HEK293 (cell line): Measurements from ENCODE around the gene CIC.
A peak's percentile ranks its signal among the peaks of the same experiment; 100 is the strongest.

Source experiments
- CTCF ChIA-PET: fragments of 350-600 bp; formaldehyde crosslinking; extraction: SDS; loops from one replicate; lab custom pipeline; 2021; ENCODE audit warnings: antibody characterized with exemption; lab: Yijun Ruan, JAX
- POLR2A ChIA-PET: fragments of 300-600 bp; formaldehyde crosslinking; extraction: SDS; loops from one replicate; lab custom pipeline; 2020; ENCODE audit warnings: antibody characterized with exemption, inconsistent platforms; lab: Yijun Ruan, JAX
- H3K27ac ChIP-seq: fragments of 200-500 bp; sonication (Bioruptor generic); 2 replicates; pipeline ENCODE4 v1.5.1; 2014; ENCODE audit warnings: low read depth, low read length, control low read depth, inconsistent platforms; ENCODE audit errors: extremely low read depth
- H3K36me3 ChIP-seq, 2 experiments: fragments of 200-500 bp in 1 of 2; sonication (Bioruptor generic) in 1 of 2; 1 replicate in 1 of 2; 2 replicates in 1 of 2; pipeline ENCODE4 v1.5.1; 2014 to 2017; ENCODE audit warnings: inconsistent platforms in 2 of 2, low read length in 2 of 2; ENCODE audit not compliant: control insufficient read depth in 2 of 2, insufficient read depth in 1 of 2
- H3K4me1 ChIP-seq: fragments of 200-500 bp; sonication (Bioruptor generic); 2 replicates; pipeline ENCODE4 v1.5.1; 2014; ENCODE audit warnings: mild to moderate bottlenecking, low read length, inconsistent platforms; ENCODE audit not compliant: control insufficient read depth, insufficient read depth
- H3K4me3 ChIP-seq: 2 replicates; pipeline ENCODE4 v1.5.1; 2011; ENCODE audit warnings: low read depth, mild to moderate bottlenecking, control low read depth, low read length, moderate library complexity
- H3K9me3 ChIP-seq: fragments of 200-500 bp; sonication (Bioruptor generic); 2 replicates; pipeline ENCODE4 v1.5.1; 2014; ENCODE audit warnings: low read depth, low read length, inconsistent platforms; ENCODE audit not compliant: control insufficient read depth, insufficient read depth
- BCL11A ChIP-seq: fragments of 450-650 bp; formaldehyde crosslinking; IDR thresholded peaks from 2 replicates; pipeline ENCODE4 v1.5.1; 2016; ENCODE audit warnings: low read depth, missing biosample characterization, missing genetic modification characterization
- TRIM28 ChIP-seq: IDR thresholded peaks from 2 replicates; pipeline ENCODE4 v1.6.1; 2011; ENCODE audit warnings: low read length, control low read depth, borderline replicate concordance
- WT1 ChIP-seq: fragments of 450-650 bp; formaldehyde crosslinking; IDR thresholded peaks from 2 replicates; pipeline ENCODE4 v1.5.1; 2016; ENCODE audit warnings: missing biosample characterization, missing genetic modification characterization
- ZNF2 ChIP-seq: fragments of 450-650 bp; formaldehyde crosslinking; IDR thresholded peaks from 2 replicates; pipeline ENCODE4 v1.5.1; 2016; ENCODE audit warnings: missing biosample characterization, missing genetic modification characterization
- ZNF24 ChIP-seq: fragments of 450-650 bp; formaldehyde crosslinking; IDR thresholded peaks from 2 replicates; pipeline ENCODE4 v1.5.1; 2016; ENCODE audit warnings: missing biosample characterization, missing genetic modification characterization
- ZNF292 ChIP-seq: fragments of 450-650 bp; formaldehyde crosslinking; IDR thresholded peaks from 2 replicates; pipeline ENCODE4 v1.5.1; 2016; ENCODE audit warnings: low read depth, missing biosample characterization, missing genetic modification characterization, borderline replicate concordance
- ZNF335 ChIP-seq: fragments of 450-650 bp; formaldehyde crosslinking; conservative IDR thresholded peaks from 2 replicates; pipeline ENCODE4 v1.5.1; 2016; ENCODE audit warnings: missing biosample characterization, missing genetic modification characterization
- ZNF416 ChIP-seq: fragments of 450-650 bp; formaldehyde crosslinking; IDR thresholded peaks from 2 replicates; pipeline ENCODE4 v1.5.1; 2016; ENCODE audit warnings: missing biosample characterization, missing genetic modification characterization
- ZNF501 ChIP-seq: fragments of 450-650 bp; formaldehyde crosslinking; IDR thresholded peaks from 2 replicates; pipeline ENCODE4 v1.5.1; 2016; ENCODE audit warnings: missing biosample characterization, missing genetic modification characterization
- ZNF510 ChIP-seq: fragments of 450-650 bp; formaldehyde crosslinking; IDR thresholded peaks from 2 replicates; pipeline ENCODE4 v1.5.1; 2018; ENCODE audit warnings: mild to moderate bottlenecking, missing genetic modification characterization, missing biosample characterization; ENCODE audit not compliant: insufficient replicate concordance
- ZNF561 ChIP-seq: fragments of 450-650 bp; IDR thresholded peaks from 2 replicates; pipeline ENCODE4 v1.5.1; 2018; ENCODE audit warnings: missing biosample characterization, missing genetic modification characterization, borderline replicate concordance
- ZNF626 ChIP-seq: fragments of 450-650 bp; sonication (Bioruptor Pico); formaldehyde crosslinking; IDR thresholded peaks from 2 replicates; pipeline ENCODE4 v1.5.1; 2018; ENCODE audit warnings: missing biosample characterization, missing genetic modification characterization, inconsistent platforms
- ZNF658 ChIP-seq: fragments of 450-650 bp; formaldehyde crosslinking; IDR thresholded peaks from 2 replicates; pipeline ENCODE4; 2016; ENCODE audit warnings: missing biosample characterization, missing genetic modification characterization
- ZNF660 ChIP-seq: fragments of 450-650 bp; IDR thresholded peaks from 2 replicates; pipeline ENCODE4 v1.5.1; 2018; ENCODE audit warnings: missing biosample characterization, mild to moderate bottlenecking, missing genetic modification characterization
- ZNF704 ChIP-seq: fragments of 450-650 bp; formaldehyde crosslinking; IDR thresholded peaks from 2 replicates; pipeline ENCODE4 v1.5.1; 2016; ENCODE audit warnings: missing biosample characterization, missing genetic modification characterization
- ZNF768 ChIP-seq: fragments of 450-650 bp; formaldehyde crosslinking; IDR thresholded peaks from 2 replicates; pipeline ENCODE4 v1.5.1; 2018; ENCODE audit warnings: missing biosample characterization, mild to moderate bottlenecking, missing genetic modification characterization
- ZSCAN30 ChIP-seq: fragments of 450-650 bp; IDR thresholded peaks from 2 replicates; pipeline ENCODE4 v1.5.1; 2018; ENCODE audit warnings: missing biosample characterization, mild to moderate bottlenecking, missing genetic modification characterization, moderate library complexity
- ZSCAN5A ChIP-seq: fragments of 450-650 bp; formaldehyde crosslinking; IDR thresholded peaks from 2 replicates; pipeline ENCODE4 v1.5.1; 2016; ENCODE audit warnings: missing biosample characterization, missing genetic modification characterization
- TF ChIP-seq, protein P1 (sequence below): fragments of 450-650 bp; formaldehyde crosslinking; IDR thresholded peaks from 2 replicates; pipeline ENCODE4 v1.5.1; 2017; ENCODE audit warnings: missing biosample characterization, mild to moderate bottlenecking, missing genetic modification characterization, moderate library complexity
- TF ChIP-seq, protein P2 (sequence below): fragments of 450-650 bp; formaldehyde crosslinking; conservative IDR thresholded peaks from 2 replicates; pipeline ENCODE4 v1.5.1; 2016; ENCODE audit warnings: low read depth, missing biosample characterization, missing genetic modification characterization
- TF ChIP-seq, protein P3 (sequence below): fragments of 450-650 bp; formaldehyde crosslinking; IDR thresholded peaks from 2 replicates; pipeline ENCODE4 v1.5.1; 2016; ENCODE audit warnings: missing biosample characterization, missing genetic modification characterization

Gene CIC

GRCh38 chr19:42253245-42254088 is 15.6 kb upstream of the CIC start (continued):
- TF ChIP-seq, protein P1, sequence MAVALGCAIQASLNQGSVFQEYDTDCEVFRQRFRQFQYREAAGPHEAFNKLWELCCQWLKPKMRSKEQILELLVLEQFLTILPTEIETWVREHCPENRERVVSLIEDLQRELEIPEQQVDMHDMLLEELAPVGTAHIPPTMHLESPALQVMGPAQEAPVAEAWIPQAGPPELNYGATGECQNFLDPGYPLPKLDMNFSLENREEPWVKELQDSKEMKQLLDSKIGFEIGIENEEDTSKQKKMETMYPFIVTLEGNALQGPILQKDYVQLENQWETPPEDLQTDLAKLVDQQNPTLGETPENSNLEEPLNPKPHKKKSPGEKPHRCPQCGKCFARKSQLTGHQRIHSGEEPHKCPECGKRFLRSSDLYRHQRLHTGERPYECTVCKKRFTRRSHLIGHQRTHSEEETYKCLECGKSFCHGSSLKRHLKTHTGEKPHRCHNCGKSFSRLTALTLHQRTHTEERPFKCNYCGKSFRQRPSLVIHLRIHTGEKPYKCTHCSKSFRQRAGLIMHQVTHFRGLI (tag by site-specific recombination) = no peak
- TF ChIP-seq TRIM28 (no peak), WT1 (tag by site-specific recombination) (no peak; the same call in 1 of the 2 replicates), ZNF335 (tag by site-specific recombination) (peak; percentile 86), ZSCAN5A (tag by site-specific recombination) (0 out of 2 replicates have a peak, but pooled peaks have one; percentile 58), ZNF501 (tag by site-specific recombination) (peak; percentile 46; the same call in 1 of the 2 replicates), ZSCAN30 (tag by site-specific recombination) (peak; percentile 58; the same call in 1 of the 2 replicates)
- TF ChIP-seq, protein P2, sequence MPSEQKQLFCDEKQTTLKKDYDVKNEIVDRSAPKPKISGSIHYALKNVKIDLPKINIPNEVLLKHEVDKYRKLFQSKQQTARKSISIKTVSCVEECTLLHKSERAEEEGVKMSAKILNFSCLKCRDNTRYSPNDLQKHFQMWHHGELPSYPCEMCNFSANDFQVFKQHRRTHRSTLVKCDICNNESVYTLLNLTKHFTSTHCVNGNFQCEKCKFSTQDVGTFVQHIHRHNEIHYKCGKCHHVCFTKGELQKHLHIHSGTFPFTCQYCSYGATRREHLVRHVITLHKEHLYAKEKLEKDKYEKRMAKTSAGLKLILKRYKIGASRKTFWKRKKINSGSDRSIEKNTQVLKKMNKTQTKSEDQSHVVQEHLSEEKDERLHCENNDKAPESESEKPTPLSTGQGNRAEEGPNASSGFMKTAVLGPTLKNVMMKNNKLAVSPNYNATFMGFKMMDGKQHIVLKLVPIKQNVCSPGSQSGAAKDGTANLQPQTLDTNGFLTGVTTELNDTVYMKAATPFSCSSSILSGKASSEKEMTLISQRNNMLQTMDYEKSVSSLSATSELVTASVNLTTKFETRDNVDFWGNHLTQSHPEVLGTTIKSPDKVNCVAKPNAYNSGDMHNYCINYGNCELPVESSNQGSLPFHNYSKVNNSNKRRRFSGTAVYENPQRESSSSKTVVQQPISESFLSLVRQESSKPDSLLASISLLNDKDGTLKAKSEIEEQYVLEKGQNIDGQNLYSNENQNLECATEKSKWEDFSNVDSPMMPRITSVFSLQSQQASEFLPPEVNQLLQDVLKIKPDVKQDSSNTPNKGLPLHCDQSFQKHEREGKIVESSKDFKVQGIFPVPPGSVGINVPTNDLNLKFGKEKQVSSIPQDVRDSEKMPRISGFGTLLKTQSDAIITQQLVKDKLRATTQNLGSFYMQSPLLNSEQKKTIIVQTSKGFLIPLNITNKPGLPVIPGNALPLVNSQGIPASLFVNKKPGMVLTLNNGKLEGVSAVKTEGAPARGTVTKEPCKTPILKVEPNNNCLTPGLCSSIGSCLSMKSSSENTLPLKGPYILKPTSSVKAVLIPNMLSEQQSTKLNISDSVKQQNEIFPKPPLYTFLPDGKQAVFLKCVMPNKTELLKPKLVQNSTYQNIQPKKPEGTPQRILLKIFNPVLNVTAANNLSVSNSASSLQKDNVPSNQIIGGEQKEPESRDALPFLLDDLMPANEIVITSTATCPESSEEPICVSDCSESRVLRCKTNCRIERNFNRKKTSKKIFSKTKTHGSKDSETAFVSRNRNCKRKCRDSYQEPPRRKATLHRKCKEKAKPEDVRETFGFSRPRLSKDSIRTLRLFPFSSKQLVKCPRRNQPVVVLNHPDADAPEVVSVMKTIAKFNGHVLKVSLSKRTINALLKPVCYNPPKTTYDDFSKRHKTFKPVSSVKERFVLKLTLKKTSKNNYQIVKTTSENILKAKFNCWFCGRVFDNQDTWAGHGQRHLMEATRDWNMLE (tag by site-specific recombination) = no peak
- TF ChIP-seq, protein P3, sequence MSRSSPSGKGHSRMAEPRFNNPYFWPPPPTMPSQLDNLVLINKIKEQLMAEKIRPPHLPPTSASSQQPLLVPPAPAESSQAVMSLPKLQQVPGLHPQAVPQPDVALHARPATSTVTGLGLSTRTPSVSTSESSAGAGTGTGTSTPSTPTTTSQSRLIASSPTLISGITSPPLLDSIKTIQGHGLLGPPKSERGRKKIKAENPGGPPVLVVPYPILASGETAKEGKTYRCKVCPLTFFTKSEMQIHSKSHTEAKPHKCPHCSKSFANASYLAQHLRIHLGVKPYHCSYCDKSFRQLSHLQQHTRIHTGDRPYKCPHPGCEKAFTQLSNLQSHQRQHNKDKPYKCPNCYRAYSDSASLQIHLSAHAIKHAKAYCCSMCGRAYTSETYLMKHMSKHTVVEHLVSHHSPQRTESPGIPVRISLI (tag by site-specific recombination) = no peak

DNA sequence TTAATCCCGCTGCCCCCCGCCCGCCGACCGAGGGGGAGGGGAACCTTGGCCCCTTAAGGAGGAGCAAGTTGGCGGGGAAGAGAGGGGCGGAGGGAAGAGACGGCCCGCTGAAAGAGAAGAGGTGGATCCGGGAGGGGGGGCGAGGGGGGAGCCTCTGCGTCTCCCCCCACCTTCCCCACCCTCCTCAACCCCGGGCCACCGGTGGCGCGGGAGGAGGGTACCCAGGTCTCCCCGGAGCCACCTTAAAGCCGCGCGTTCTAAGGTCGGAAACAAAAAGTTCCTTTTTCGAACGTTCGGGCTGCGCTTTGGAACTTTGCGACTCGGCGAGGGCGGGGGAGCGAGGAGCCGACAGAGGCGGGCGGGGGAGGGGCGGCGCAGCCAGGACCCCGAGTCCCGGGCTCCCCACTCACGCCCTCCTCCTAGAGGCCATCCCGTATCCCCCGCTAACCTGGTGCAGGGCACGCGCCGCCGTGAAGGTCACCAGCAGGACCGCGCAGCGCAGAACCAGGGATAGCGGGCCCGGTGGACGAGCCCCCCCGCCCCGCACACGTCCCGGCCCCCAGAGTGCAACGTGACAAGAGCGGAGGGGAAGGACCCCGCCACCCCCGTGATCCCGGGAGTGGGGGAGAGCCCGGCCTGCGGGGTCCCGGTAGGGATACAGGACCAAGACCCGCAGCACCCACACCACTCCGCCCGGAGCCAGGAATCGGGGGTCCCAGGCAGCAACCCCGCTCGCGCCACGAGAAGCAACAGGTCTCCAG is 14.8 kb upstream of the CIC start:
- Histone ChIP-seq H3K4me3 (peak overlapping the region; percentile 83), H3K9me3 (no peaks in the 10 kb centered on the region), H3K36me3 (peaks cover 7 to 15% of the 10 kb centered on the region in 2 experiments; a peak in 2 of 3 replicates), H3K4me1 (peaks cover 34% of the 10 kb centered on the region), H3K27ac (peak overlapping the region; percentile 99)
- CTCF ChIA-PET = no interaction called here
- POLR2A ChIA-PET = interaction anchor here (1.0 to 13.9 kb wide), 4 partner anchors 8 to 25 kb away, joined by 6 to 242 read pairs (median 23); partner anchors contain the start of gene GSK3A
- no peak for TF ChIP-seq ZNF626 (tag by site-specific recombination)
- peak; percentile 95; the same call in 1 of the 2 replicates for TF ChIP-seq ZNF561 (tag by site-specific recombination)
- TF ChIP-seq ZNF768 (tag by site-specific recombination) = no peak
- TF ChIP-seq, protein P1 (tag by site-specific recombination) = no peak
- TF ChIP-seq ZNF658 (tag by site-specific recombination) = no peak
- TF ChIP-seq ZNF24 (tag by site-specific recombination) = 0 out of 2 replicates have a peak, but pooled peaks have one; percentile 17
- TF ChIP-seq ZNF292 (tag by site-specific recombination) = no peak
- peak; percentile 45; the same call in 1 of the 2 replicates for TF ChIP-seq BCL11A (tag by site-specific recombination)
- no peak for TF ChIP-seq ZNF416 (tag by site-specific recombination)
- TF ChIP-seq ZNF704 (tag by site-specific recombination) = no peak
- TF ChIP-seq ZNF510 (tag by site-specific recombination) = no peak
- no peak for TF ChIP-seq ZNF2 (tag by site-specific recombination)
- no peak for TF ChIP-seq ZNF660
